ENCODE results near the gene C22orf23. TPM values are rescaled to one million over a fixed set of nuclear protein-coding genes. Genes with fewer than 3 reads are reported as not detected.

Gene C22orf23
- total RNA-seq, 1 experiment from 2014 or later = 0.64 TPM

DNA sequence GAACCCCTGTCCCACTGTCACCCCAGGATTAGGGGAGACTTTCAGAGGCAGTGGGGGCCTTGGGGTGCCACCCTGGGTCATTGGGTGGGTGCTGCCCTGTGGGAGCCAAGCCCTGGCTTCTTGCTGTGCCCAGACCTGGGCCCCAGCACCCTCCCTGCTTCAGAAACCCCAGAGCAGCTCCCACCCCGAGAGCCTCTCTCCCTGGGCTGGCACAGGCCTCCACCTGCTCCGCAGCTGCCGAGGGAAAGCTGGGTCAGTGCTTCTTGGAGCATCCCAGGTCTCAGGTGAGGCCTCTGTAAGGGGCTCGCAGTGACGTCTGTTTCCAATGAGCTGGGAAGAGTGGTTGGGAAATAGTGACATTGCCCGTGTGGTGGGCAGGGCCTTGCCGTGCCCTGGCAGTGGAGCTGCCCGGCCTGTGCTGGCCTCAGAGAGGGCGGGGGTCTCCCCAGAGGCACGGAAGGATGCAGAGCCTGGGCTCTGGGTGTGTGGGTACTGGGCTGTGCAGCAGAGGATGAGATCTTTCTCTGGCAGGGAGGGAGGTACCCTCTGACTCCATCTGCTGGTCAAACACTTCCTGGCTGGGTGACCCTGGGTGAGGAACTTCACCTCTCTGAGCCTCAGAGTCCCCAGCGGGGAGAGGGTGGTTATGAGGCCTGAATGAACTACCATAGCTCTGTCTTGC, 23.0 kb downstream of the C22orf23 start:
- Histone ChIP-seq H3K4me3 (ENCODE audit: low read depth, low read length, poor library complexity, severe bottlenecking) (no peak overlapping the region), H3K36me3 (ENCODE audit: insufficient read depth, low read length, poor library complexity, severe bottlenecking) (peaks cover 14% of the 10 kb centered on the region), H3K9me3 (ENCODE audit: low read depth, low read length, poor library complexity, severe bottlenecking) (no peaks in the 10 kb centered on the region), H3K27me3 (replicated peaks; ENCODE audit: insufficient read depth, low read depth, low read length, poor library complexity) (no peaks in the 10 kb centered on the region), H3K27ac (ENCODE audit: low read depth, low read length, poor library complexity, severe bottlenecking) (no peak overlapping the region), H3K4me1 (ENCODE audit: insufficient read depth, low read length, poor library complexity, severe bottlenecking) (peaks cover 7% of the 10 kb centered on the region)
- intact Hi-C loops (cut with micrococcal nuclease; ENCODE audit: unreplicated experiment) = no loop called here
- BruUV-seq (replicated peaks) = no TSS peak
- ChIA-PET CTCF (interaction anchor here (0.6 kb wide), 1 partner anchor 12 kb away, joined by 3 read pairs; no protein-coding TSS in a partner anchor), POLR2A (ENCODE audit: low non-redundant PET) (no interaction called here)
- TF ChIP-seq, protein P1, sequence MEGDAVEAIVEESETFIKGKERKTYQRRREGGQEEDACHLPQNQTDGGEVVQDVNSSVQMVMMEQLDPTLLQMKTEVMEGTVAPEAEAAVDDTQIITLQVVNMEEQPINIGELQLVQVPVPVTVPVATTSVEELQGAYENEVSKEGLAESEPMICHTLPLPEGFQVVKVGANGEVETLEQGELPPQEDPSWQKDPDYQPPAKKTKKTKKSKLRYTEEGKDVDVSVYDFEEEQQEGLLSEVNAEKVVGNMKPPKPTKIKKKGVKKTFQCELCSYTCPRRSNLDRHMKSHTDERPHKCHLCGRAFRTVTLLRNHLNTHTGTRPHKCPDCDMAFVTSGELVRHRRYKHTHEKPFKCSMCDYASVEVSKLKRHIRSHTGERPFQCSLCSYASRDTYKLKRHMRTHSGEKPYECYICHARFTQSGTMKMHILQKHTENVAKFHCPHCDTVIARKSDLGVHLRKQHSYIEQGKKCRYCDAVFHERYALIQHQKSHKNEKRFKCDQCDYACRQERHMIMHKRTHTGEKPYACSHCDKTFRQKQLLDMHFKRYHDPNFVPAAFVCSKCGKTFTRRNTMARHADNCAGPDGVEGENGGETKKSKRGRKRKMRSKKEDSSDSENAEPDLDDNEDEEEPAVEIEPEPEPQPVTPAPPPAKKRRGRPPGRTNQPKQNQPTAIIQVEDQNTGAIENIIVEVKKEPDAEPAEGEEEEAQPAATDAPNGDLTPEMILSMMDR (conservative IDR thresholded peaks at IDR 0.05; ENCODE audit: low read depth, low read length) = no peak; the same call in 1 of the 2 replicates
- TF ChIP-seq EZH2 (IDR thresholded peaks at IDR 0.05; ENCODE audit: borderline replicate concordance, low read depth, low read length, poor library complexity, severe bottlenecking) = no peak
- no peak for DNase-seq (ENCODE audit: low spot score)

DNA sequence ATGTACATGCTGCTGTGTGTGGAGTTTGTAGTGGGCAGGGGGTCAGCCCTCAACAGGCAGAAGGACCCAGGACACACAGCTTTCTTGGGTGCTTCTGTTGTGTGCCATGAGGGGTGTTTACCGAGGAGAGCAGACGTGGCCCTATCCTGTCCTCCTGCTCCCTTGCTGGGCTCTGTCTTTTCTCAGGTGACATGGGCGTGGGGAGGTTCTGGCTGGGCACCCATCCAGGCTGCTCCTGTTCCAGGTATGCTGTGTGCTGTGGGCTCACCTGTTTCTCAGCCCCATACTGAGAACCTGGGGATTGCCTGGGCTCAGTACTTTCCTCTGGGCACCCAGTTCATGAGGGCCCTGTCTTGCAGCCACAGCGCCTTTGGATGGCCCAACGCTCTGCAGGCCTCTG, 24.0 kb downstream of the C22orf23 start:
- TF ChIP-seq, protein P1 (conservative IDR thresholded peaks at IDR 0.05; ENCODE audit: low read depth, low read length) = no peak
- no peak for TF ChIP-seq EZH2 (IDR thresholded peaks at IDR 0.05; ENCODE audit: borderline replicate concordance, low read depth, low read length, poor library complexity, severe bottlenecking)
- no peaks in the 10 kb centered on the region for H3K27me3 ChIP-seq (replicated peaks; ENCODE audit: insufficient read depth, low read depth, low read length, poor library complexity)
- H3K27ac ChIP-seq (ENCODE audit: low read depth, low read length, poor library complexity, severe bottlenecking) = no peak overlapping the region
- BruUV-seq (replicated peaks) = no TSS peak
- peaks cover 14% of the 10 kb centered on the region for H3K36me3 ChIP-seq (ENCODE audit: insufficient read depth, low read length, poor library complexity, severe bottlenecking)
- H3K4me3 ChIP-seq (ENCODE audit: low read depth, low read length, poor library complexity, severe bottlenecking) = no peak overlapping the region
- peaks cover 7% of the 10 kb centered on the region for H3K4me1 ChIP-seq (ENCODE audit: insufficient read depth, low read length, poor library complexity, severe bottlenecking)
- no peak for DNase-seq (ENCODE audit: low spot score)
- H3K9me3 ChIP-seq (ENCODE audit: low read depth, low read length, poor library complexity, severe bottlenecking) = no peaks in the 10 kb centered on the region
- POLR2A ChIA-PET (ENCODE audit: low non-redundant PET) = no interaction called here
- intact Hi-C loops (cut with micrococcal nuclease; ENCODE audit: unreplicated experiment) = no loop called here
- CTCF ChIA-PET = no interaction called here

DNA sequence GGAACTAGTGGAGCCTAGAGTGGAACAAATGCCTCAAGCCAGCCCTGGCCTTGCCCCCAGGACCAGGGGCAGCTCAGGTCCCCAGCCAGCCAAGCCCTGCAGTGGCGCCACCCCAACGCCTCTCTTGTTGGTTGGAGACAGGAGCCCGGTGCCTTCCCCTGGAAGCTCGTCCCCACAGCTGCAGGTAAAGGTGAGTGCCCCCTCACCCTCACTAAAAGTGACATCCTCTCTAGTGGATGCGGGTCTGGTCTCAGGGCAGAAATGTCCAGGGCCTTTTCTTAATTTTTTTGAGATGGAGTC, 25.8 kb downstream of the C22orf23 start:
- POLR2A ChIA-PET (ENCODE audit: low non-redundant PET) = interaction anchor here (0.6 kb wide), 1 partner anchor 540 kb away, joined by 3 read pairs; the partner anchor contains the start of gene KDELR3
- no TSS peak for BruUV-seq (replicated peaks)
- intact Hi-C loops (cut with micrococcal nuclease; ENCODE audit: unreplicated experiment) = no loop called here
- Histone ChIP-seq H3K36me3 (ENCODE audit: insufficient read depth, low read length, poor library complexity, severe bottlenecking) (peaks cover 10% of the 10 kb centered on the region), H3K9me3 (ENCODE audit: low read depth, low read length, poor library complexity, severe bottlenecking) (no peaks in the 10 kb centered on the region), H3K27ac (ENCODE audit: low read depth, low read length, poor library complexity, severe bottlenecking) (no peak overlapping the region), H3K27me3 (replicated peaks; ENCODE audit: insufficient read depth, low read depth, low read length, poor library complexity) (no peaks in the 10 kb centered on the region), H3K4me3 (ENCODE audit: low read depth, low read length, poor library complexity, severe bottlenecking) (no peak overlapping the region), H3K4me1 (ENCODE audit: insufficient read depth, low read length, poor library complexity, severe bottlenecking) (no peaks in the 10 kb centered on the region)
- CTCF ChIA-PET = no interaction called here
- no peak for DNase-seq (ENCODE audit: low spot score)
- TF ChIP-seq EZH2 (IDR thresholded peaks at IDR 0.05; ENCODE audit: borderline replicate concordance, low read depth, low read length, poor library complexity, severe bottlenecking) = no peak
- TF ChIP-seq, protein P1 (conservative IDR thresholded peaks at IDR 0.05; ENCODE audit: low read depth, low read length) = no peak
